Measurements from ENCODE around the gene PAFAH1B2.

The PAFAH1B2 gene

DNA sequence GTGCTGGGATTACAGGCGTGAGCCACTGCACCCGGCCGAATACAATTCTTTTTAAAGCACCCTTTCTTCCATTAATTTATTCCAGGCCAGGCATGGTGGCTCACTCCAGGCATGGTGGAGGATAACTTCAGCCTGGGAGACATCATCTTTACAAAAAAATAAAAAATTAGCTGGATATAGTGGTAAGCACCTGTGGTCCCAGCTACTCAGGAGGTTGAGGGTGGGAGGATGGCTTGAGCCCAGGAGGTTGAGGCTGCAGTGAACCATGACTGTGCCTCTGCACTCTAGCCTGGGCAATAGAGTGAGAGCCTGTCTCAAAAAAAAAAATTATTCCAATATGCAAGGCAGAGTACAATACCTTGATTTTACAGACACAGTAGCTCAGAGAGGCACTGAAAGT, 66.5 kb downstream of the PAFAH1B2 start:
- H3K27me3 ChIP-seq = no peaks in the 10 kb centered on the region
- DNase-seq = no peak
- peaks cover 7% of the 10 kb centered on the region for H3K36me3 ChIP-seq
- no peaks in the 10 kb centered on the region for H3K9me3 ChIP-seq
- no peak overlapping the region for H3K4me3 ChIP-seq (ENCODE audit: low read depth, low read length)
- no peaks in the 10 kb centered on the region for H3K4me1 ChIP-seq
- TF ChIP-seq, protein P1, sequence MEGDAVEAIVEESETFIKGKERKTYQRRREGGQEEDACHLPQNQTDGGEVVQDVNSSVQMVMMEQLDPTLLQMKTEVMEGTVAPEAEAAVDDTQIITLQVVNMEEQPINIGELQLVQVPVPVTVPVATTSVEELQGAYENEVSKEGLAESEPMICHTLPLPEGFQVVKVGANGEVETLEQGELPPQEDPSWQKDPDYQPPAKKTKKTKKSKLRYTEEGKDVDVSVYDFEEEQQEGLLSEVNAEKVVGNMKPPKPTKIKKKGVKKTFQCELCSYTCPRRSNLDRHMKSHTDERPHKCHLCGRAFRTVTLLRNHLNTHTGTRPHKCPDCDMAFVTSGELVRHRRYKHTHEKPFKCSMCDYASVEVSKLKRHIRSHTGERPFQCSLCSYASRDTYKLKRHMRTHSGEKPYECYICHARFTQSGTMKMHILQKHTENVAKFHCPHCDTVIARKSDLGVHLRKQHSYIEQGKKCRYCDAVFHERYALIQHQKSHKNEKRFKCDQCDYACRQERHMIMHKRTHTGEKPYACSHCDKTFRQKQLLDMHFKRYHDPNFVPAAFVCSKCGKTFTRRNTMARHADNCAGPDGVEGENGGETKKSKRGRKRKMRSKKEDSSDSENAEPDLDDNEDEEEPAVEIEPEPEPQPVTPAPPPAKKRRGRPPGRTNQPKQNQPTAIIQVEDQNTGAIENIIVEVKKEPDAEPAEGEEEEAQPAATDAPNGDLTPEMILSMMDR (IDR thresholded peaks at IDR 0.05; ENCODE audit: low read depth, low read length) = no peak

GRCh38 chr11:117212697-117213355, 68.7 kb downstream of the PAFAH1B2 start:
- TF ChIP-seq, protein P1 (IDR thresholded peaks at IDR 0.05; ENCODE audit: low read depth, low read length) = no peak
- no peaks in the 10 kb centered on the region for H3K9me3 ChIP-seq
- H3K4me1 ChIP-seq = no peaks in the 10 kb centered on the region
- DNase-seq = no peak
- H3K27me3 ChIP-seq = no peaks in the 10 kb centered on the region
- peaks cover 18% of the 10 kb centered on the region for H3K36me3 ChIP-seq
- no peak overlapping the region for H3K4me3 ChIP-seq (ENCODE audit: low read depth, low read length)

- Histone ChIP-seq H3K27me3 (no peaks in the 10 kb centered on the region), H3K4me1 (no peaks in the 10 kb centered on the region), H3K4me3 (ENCODE audit: low read depth, low read length) (no peak overlapping the region), H3K9me3 (no peaks in the 10 kb centered on the region), H3K36me3 (peaks cover 32% of the 10 kb centered on the region)
- no peak for DNase-seq
- TF ChIP-seq, protein P1 (IDR thresholded peaks at IDR 0.05; ENCODE audit: low read depth, low read length) = no peak
Measured at GRCh38 chr11:117214404-117215110, 70.5 kb downstream of the PAFAH1B2 start.

DNA sequence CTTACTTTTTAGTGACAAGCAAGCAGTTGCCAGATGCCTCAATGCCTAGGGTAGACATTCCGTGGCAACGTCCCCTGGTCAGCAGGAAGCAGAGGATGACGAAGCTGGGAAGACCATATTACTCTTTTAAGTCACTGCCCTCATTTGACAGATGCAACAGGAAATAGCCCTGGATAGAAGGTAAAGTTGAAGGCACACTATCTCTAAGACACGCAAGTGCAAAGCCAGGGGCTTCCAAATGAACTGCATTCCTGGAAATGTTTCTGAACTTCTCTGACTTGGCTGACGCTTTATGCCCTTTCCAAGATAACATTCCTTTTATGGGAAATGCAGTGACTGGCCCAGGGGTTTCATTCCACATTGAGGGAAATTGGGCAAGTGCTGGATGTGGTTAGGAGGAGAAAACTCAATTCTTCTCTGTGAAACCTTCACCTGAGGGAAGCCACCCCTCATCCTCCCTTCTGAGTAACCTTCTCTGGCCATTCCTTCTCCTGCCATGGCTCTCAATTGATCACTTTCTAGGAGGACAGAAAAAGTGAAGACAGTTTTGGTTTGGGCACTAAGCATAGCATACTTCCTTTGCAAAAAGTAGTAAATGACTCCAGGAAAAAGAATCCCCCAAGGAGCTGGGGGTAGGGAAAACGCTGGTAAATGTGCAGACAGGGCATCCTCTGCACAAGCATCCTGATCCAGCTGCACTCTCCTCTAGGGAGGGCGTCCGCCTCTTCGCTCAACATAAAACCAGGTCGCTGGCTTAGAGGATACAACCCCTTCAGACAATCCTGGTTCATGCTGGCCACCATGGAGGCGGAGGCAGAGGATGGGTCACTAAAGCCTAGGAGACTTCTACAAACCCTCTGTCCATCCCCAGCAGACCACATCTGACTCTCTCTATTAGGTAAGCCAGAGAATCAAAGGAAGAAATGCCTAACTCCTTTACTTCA, 73.3 kb downstream of the PAFAH1B2 start:
- TF ChIP-seq, protein P1 (IDR thresholded peaks at IDR 0.05; ENCODE audit: low read depth, low read length) = no peak
- Histone ChIP-seq H3K4me3 (ENCODE audit: low read depth, low read length) (no peak overlapping the region), H3K36me3 (peaks cover 45% of the 10 kb centered on the region), H3K27me3 (no peaks in the 10 kb centered on the region), H3K4me1 (no peaks in the 10 kb centered on the region), H3K9me3 (no peaks in the 10 kb centered on the region)
- DNase-seq = no peak

- no peaks in the 10 kb centered on the region for H3K4me1 ChIP-seq
- H3K36me3 ChIP-seq = peaks cover 51% of the 10 kb centered on the region
- DNase-seq = no peak
- TF ChIP-seq, protein P1 (IDR thresholded peaks at IDR 0.05; ENCODE audit: low read depth, low read length) = no peak
- H3K27me3 ChIP-seq = no peaks in the 10 kb centered on the region
- no peak overlapping the region for H3K4me3 ChIP-seq (ENCODE audit: low read depth, low read length)
- no peaks in the 10 kb centered on the region for H3K9me3 ChIP-seq
Measured at GRCh38 chr11:117218133-117218915, 74.2 kb downstream of the PAFAH1B2 start.

All from BE2C (cell line).